Measurements from ENCODE around the gene ANO7. TPM values are rescaled to one million over a fixed set of nuclear protein-coding genes. Genes with fewer than 3 reads are reported as not detected.

Gene ANO7
- total RNA-seq, 1 experiment from 2014 or later: 6.9 TPM

GRCh38 chr2:241193271-241193670 is 4.8 kb downstream of the ANO7 start:
- TF ChIP-seq POLR2AphosphoS5 (IDR thresholded peaks at IDR 0.05; ENCODE audit: low read depth, low read length): no peak
- no peak for TF ChIP-seq REST (IDR thresholded peaks at IDR 0.05; ENCODE audit: insufficient read depth in 1 of 2, low read depth in 2 of 2, low read length in 1 of 2)
- TF ChIP-seq TCF7L2 (IDR thresholded peaks at IDR 0.05; ENCODE audit: low read depth, low read length): no peak
- no peak for TF ChIP-seq SIN3A (IDR thresholded peaks at IDR 0.05; ENCODE audit: borderline replicate concordance, insufficient read depth, low read depth, low read length)
- no peak for TF ChIP-seq CTCF (IDR thresholded peaks at IDR 0.05)
- no peaks in the 10 kb centered on the region; the same call in 1 of the 2 replicates for H3K4me1 ChIP-seq (ENCODE audit: control insufficient read depth, insufficient read depth, low read length)
- CTCF ChIA-PET: no interaction called here

GRCh38 chr2:241194811-241195210 is 6.3 kb downstream of the ANO7 start:
- no peaks in the 10 kb centered on the region for H3K4me1 ChIP-seq (ENCODE audit: control insufficient read depth, insufficient read depth, low read length)
- no peak overlapping the region for H3K4me3 ChIP-seq (ENCODE audit: low read depth in 2 of 2, low read length in 2 of 2)
- no TSS peak for BruUV-seq (replicated peaks)
- H3K9me3 ChIP-seq (ENCODE audit: control insufficient read depth, insufficient read depth, low read depth, low read length): no peaks in the 10 kb centered on the region
- ATAC-seq: no peak
- CTCF ChIA-PET: no interaction called here
- TF ChIP-seq REST (IDR thresholded peaks at IDR 0.05; ENCODE audit: insufficient read depth in 1 of 2, low read depth in 2 of 2, low read length in 1 of 2) (no peak), TCF7L2 (IDR thresholded peaks at IDR 0.05; ENCODE audit: low read depth, low read length) (no peak), CTCF (IDR thresholded peaks at IDR 0.05) (no peak), SIN3A (IDR thresholded peaks at IDR 0.05; ENCODE audit: borderline replicate concordance, insufficient read depth, low read depth, low read length) (no peak), POLR2AphosphoS5 (IDR thresholded peaks at IDR 0.05; ENCODE audit: low read depth, low read length) (no peak)
- DNase-seq (ENCODE audit: low read depth, low spot score): no peak
- H3K36me3 ChIP-seq (ENCODE audit: control insufficient read depth, insufficient read depth, low read length): no peaks in the 10 kb centered on the region
- no peak overlapping the region for H3K27ac ChIP-seq (ENCODE audit: low read length)
- intact Hi-C loops (cut with micrococcal nuclease; ENCODE audit: unreplicated experiment): no loop called here
- POLR2A ChIA-PET: no interaction called here
- no peaks in the 10 kb centered on the region for H3K27me3 ChIP-seq (ENCODE audit: control insufficient read depth, insufficient read depth, low read length)
- in situ Hi-C loops (cut with HindIII; ENCODE audit: low pct_unique_long_range_greater_than_20kb, low sequenced_read_pairs): no loop called here

More at GRCh38 chr2:241193271-241193670, 4.8 kb downstream of the ANO7 start:
- BruUV-seq (replicated peaks): no TSS peak
- no peaks in the 10 kb centered on the region for H3K36me3 ChIP-seq (ENCODE audit: control insufficient read depth, insufficient read depth, low read length)
- no peaks in the 10 kb centered on the region for H3K27me3 ChIP-seq (ENCODE audit: control insufficient read depth, insufficient read depth, low read length)
- H3K9me3 ChIP-seq (ENCODE audit: control insufficient read depth, insufficient read depth, low read depth, low read length): no peaks in the 10 kb centered on the region
- H3K4me3 ChIP-seq (ENCODE audit: low read depth in 2 of 2, low read length in 2 of 2): no peak overlapping the region
- intact Hi-C loops (cut with micrococcal nuclease; ENCODE audit: unreplicated experiment) (no loop called here), in situ Hi-C loops (cut with HindIII; ENCODE audit: low pct_unique_long_range_greater_than_20kb, low sequenced_read_pairs) (no loop called here)
- no peak for ATAC-seq
- no peak for DNase-seq (ENCODE audit: low read depth, low spot score)
- no peak overlapping the region for H3K27ac ChIP-seq (ENCODE audit: low read length)
- POLR2A ChIA-PET: no interaction called here
